GM20000 (cell line): ENCODE data around the gene NAGS.
"Not testable (repeated sequence)": the region's sequence is repeated elsewhere in the genome, so short reads cannot be mapped to it uniquely, and the experiment has no call there.

Experiments
- DNase-seq: peaks from one replicate; pipeline ENCODE4 v3.0.0; 2012; ENCODE audit warnings: low spot score
- TF ChIP-seq, protein P1 (sequence below): IDR thresholded peaks from 2 replicates; pipeline ENCODE4 v1.5.1; 2012; ENCODE audit warnings: mild to moderate bottlenecking, control low read depth; ENCODE audit errors: extremely low read depth, missing control alignments

Gene NAGS

DNA sequence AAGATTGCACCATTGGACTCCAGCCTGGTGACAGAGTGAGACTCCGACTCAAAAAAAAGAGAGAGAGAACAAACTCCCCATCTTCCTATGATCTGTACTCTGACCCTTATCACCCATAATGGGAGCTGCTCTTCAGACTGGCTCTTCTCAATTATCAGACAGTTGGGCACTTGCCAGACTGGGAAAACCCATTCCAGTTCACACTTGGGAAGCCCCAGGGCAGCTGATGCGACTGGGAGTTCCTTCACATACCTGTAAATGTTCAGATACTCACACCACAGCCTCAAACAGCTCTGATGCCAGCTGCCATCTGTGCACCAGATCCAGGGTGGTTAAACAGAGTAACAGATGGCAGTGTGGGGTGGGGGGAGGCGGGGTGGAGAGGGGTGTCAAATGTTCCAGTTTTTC is 34.2 kb downstream of the NAGS start:
- no peak for DNase-seq
- TF ChIP-seq, protein P1, sequence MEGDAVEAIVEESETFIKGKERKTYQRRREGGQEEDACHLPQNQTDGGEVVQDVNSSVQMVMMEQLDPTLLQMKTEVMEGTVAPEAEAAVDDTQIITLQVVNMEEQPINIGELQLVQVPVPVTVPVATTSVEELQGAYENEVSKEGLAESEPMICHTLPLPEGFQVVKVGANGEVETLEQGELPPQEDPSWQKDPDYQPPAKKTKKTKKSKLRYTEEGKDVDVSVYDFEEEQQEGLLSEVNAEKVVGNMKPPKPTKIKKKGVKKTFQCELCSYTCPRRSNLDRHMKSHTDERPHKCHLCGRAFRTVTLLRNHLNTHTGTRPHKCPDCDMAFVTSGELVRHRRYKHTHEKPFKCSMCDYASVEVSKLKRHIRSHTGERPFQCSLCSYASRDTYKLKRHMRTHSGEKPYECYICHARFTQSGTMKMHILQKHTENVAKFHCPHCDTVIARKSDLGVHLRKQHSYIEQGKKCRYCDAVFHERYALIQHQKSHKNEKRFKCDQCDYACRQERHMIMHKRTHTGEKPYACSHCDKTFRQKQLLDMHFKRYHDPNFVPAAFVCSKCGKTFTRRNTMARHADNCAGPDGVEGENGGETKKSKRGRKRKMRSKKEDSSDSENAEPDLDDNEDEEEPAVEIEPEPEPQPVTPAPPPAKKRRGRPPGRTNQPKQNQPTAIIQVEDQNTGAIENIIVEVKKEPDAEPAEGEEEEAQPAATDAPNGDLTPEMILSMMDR = no peak

DNA sequence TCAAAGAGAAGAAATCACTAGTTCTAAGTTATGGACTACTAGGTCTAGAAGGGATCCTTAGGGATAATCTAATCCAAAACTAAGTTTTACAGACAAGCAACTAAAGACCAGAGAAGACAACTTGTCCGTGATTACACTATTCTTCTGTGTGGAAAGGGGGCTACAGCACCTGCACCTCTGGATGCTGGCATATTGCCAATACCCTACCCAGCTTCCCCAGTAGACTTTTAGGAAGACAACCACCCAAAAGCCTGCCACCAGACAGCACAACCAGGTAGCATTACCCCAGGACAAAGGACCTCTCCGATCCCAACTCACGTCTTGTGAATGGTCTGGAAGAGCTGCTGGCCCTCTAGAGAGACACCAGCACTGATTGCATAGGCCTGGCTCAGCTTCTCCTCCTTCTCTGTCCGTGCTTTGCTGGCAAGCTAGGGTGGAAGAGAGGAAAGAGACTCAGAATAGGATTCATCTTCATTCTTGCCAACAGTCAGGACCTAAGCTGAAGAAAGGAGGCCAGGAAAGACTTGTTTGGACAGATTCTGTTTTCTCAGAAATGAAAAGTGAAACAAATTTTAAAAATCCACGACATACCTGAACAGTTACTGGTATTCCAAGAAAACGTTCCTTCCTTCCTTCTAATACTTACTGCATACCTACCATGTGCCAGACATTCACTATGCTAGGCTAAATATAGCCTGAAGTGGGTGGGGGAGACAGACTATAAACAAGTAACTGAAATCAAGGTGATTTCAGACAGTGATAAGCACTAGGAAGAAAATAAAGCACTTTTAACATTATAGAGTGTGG is 35.6 kb downstream of the NAGS start:
- TF ChIP-seq, protein P1 = no peak

DNA sequence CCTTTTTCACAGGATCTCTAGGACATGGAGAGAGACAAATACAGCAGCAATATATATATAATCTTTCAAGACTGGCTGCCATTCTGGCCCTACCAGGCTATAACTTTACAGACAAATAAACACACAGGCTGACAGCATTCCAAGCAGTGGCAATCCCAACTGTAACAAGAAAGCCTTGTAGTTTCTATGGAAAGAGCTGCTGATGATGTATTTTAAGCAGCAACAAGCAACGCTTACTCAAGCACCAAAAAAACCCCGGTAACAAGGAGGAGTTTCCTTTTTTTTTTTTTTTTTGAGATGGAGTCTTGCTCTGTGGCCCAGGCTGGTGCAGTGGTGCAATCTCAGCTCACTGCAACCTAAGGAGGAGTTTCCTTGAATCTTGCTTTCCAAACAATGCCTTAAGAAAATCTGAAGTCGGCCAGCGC is 38.9 kb downstream of the NAGS start:
- DNase-seq = no peak
- TF ChIP-seq, protein P1 = no peak

More for the DNA sequence above, 35.6 kb downstream of the NAGS start:
- no peak for DNase-seq

DNA sequence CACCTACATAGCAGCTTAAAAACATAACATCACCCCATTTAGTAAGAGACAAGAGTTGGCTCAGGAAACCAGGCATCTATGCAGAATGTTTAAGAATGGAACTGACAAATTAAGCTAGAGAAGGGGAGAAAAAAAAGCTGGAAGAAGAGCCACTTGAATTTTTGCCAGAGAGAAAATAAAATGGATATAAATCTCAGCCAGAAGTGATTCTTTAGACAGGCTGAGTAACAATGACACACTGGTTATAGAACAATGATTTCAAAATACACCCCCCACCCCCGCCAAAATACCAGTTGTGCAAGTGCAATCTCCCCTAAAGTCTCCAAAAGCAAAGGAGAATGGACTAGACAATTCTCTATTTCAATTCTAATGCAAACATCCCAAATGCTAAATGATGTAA is 39.6 kb downstream of the NAGS start:
- TF ChIP-seq, protein P1 = no peak
- DNase-seq = no peak

DNA sequence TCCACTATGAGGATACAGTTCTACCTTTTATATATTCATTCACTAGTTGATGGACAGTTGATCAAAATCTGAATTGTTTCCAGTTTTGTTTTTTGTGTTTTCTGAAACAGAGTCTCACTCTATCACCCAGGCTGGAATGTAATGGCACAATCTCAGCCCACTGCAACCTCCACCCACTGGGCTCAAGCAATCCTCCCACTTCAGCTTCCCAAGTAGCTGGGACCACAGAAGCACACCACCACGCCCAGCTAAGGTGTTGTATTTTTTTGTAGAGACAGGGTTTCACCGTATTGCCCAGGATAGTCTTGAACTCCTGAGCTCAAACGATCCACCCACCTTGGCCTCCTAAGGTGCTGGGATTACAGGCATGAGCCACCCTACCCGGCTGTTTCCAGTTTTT is 41.1 kb downstream of the NAGS start:
- no peak for DNase-seq
- TF ChIP-seq, protein P1 = no peak

DNA sequence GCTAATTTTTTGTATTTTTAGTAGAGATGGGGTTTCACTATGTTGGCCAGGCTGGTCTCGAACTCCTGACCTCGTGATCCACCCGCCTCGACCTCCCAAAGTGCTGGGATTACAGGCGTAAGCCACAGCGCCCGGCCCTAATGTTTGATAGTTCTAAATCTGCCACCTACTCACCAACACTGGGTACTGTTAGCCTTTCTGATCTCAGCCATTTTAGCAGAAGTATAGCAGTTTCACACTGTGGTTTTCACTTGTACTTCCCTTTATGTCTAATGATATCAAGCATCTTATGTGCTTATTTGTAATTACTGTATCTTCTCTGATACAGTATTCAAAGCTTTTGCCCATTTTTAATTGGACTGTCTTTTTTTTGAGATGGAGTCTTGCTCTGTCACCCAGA is 42.5 kb downstream of the NAGS start:
- DNase-seq = not testable (repeated sequence)

DNA sequence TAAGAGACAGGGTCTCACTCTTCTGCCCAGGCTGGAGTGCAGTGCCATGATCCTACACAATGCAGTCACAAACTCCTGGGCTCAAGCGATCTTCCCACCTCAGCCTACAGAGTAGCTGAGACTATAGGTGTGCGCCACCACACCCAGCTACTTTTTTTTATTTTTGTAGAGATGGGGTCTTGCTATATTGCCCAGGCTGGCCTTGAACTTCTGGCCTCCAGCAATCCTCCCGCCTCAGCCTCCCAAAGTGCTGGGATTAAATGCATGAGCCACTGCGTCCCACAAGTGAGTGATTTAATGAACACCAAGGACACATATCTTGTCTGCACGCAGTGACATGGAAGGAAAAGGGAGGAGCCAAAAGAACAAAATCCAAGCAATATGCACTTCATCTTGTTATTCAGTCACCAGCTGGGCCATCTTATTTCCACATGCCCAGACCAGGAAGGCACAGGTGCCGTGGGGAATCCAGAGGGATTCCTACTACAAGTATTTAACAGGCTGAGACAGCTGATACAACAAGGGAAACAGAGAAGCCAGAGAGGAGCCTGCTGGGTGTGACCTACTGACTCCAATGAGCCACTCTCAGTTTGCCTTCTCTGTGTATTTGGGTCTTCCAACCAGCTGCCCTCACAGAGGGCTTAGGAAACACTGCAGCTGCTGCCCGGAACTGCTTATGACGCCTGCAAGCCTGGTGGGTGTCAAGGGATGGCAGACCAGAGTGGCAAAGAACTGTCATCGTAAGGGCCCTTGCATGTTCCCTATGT is 45.1 kb downstream of the NAGS start:
- no peak for DNase-seq
- TF ChIP-seq, protein P1 = no peak
